H1 (cell line): ENCODE data around the gene ME3. TPM values are rescaled to one million over a fixed set of nuclear protein-coding genes. Genes with fewer than 3 reads are reported as not detected.

Source experiments
- CTCF ChIA-PET: fragments of 300-600 bp; sonication (Branson Sonifier 250); formaldehyde crosslinking; loops from one replicate; lab custom pipeline; 2021; ENCODE audit not compliant: partially characterized antibody; lab: Charles Lee
- POLR2A ChIA-PET: fragments of 300-600 bp; sonication (Branson Sonifier 250); formaldehyde crosslinking; loops from one replicate; lab custom pipeline; 2021; ENCODE audit warnings: inconsistent platforms; ENCODE audit not compliant: partially characterized antibody; lab: Charles Lee
- DNase-seq, 2 experiments: peaks; one replicate each; pipeline versions ENCODE4 v3.0.0 to v3.0.0-alpha.2; 2010 to 2022; ENCODE audit warnings: low spot score in 2 of 2, low read depth in 1 of 2, mixed read lengths in 1 of 2
- FAIRE-seq: peaks from 2 replicates; lab custom pipeline; 2011; peaks lifted over from hg19 to GRCh38; lab: Jason Lieb, UNC
- H2AFZ ChIP-seq: 2 replicates; pipeline ENCODE4 v1.8.1; 2012; ENCODE audit warnings: low read length, inconsistent platforms
- H2AK5ac ChIP-seq: 2 replicates; pipeline ENCODE4 v1.6.1; 2013; ENCODE audit warnings: low read depth, low read length
- H2BK120ac ChIP-seq: replicated peaks from 2 replicates; pipeline ENCODE3; 2013; ENCODE audit warnings: low read depth, low read length, inconsistent platforms
- H2BK12ac ChIP-seq: 2 replicates; pipeline ENCODE4 v1.6.1; 2013; ENCODE audit warnings: low read depth, low read length
- H2BK15ac ChIP-seq: 2 replicates; pipeline ENCODE4 v1.6.1; 2013; ENCODE audit warnings: low read length
- H2BK20ac ChIP-seq: 2 replicates; pipeline ENCODE4 v1.6.1; 2013; ENCODE audit warnings: low read length
- H2BK5ac ChIP-seq: 2 replicates; pipeline ENCODE4 v1.6.1; 2013; ENCODE audit warnings: low read depth, low read length
- H3K14ac ChIP-seq: 2 replicates; pipeline ENCODE4 v1.6.1; 2013; ENCODE audit warnings: inconsistent platforms; ENCODE audit not compliant: insufficient read length
- H3K18ac ChIP-seq: 2 replicates; pipeline ENCODE4 v1.6.1; 2013; ENCODE audit warnings: low read length; ENCODE audit errors: extremely low read depth
- H3K23ac ChIP-seq: 2 replicates; pipeline ENCODE4 v1.6.1; 2013; ENCODE audit warnings: inconsistent platforms; ENCODE audit not compliant: insufficient read length
- H3K23me2 ChIP-seq: 2 replicates; pipeline ENCODE4 v1.6.1; 2013; ENCODE audit warnings: low read depth, low read length
- H3K27ac ChIP-seq: 2 replicates; pipeline ENCODE4 v1.6.1; 2011; ENCODE audit warnings: low read depth, low read length, inconsistent platforms
- H3K27me3 ChIP-seq, 4 experiments: replicated peaks in 1 of 4; 1 replicate in 1 of 4; 2 replicates in 3 of 4; pipeline versions ENCODE4 v1.6.1 to v1.8.1; 2011 to 2013; ENCODE audit warnings: low read length in 3 of 4, mild to moderate bottlenecking in 3 of 4, inconsistent platforms in 2 of 4, mixed read lengths in 2 of 4, moderate library complexity in 1 of 4; ENCODE audit not compliant: control insufficient read depth in 3 of 4, insufficient read depth in 3 of 4; ENCODE audit errors: extremely low read depth in 1 of 4
- H3K36me3 ChIP-seq, 4 experiments: 2 replicates each; pipeline versions ENCODE4 v1.6.1 to v1.8.1; 2011 to 2013; ENCODE audit warnings: mild to moderate bottlenecking in 4 of 4, low read length in 3 of 4, moderate library complexity in 2 of 4, control low read depth in 1 of 4, inconsistent platforms in 1 of 4; ENCODE audit not compliant: insufficient read depth in 4 of 4, control insufficient read depth in 2 of 4
- H3K4ac ChIP-seq: replicated peaks from 2 replicates; pipeline ENCODE3; 2013; ENCODE audit warnings: low read length, low read depth, mixed read lengths, inconsistent platforms; ENCODE audit not compliant: insufficient read length
- H3K4me1 ChIP-seq, 4 experiments: replicated peaks in 1 of 4; 1 replicate in 1 of 4; 2 replicates in 3 of 4; pipeline versions ENCODE4 v1.6.1 to v1.8.1; 2011 to 2013; ENCODE audit warnings: low read length in 3 of 4, inconsistent platforms in 2 of 4, mixed read lengths in 1 of 4; ENCODE audit not compliant: insufficient read depth in 4 of 4, control insufficient read depth in 3 of 4
- H3K4me2 ChIP-seq, 2 experiments: 2 replicates each; pipeline versions ENCODE4 v1.6.1 to v1.8.1; 2011 to 2013; ENCODE audit warnings: low read depth in 2 of 2, low read length in 2 of 2, control low read depth in 1 of 2, inconsistent platforms in 1 of 2, mild to moderate bottlenecking in 1 of 2; ENCODE audit not compliant: insufficient read depth in 1 of 2
- H3K4me3 ChIP-seq, 4 experiments: fragments of 200-600, 300-600 bp in 1 of 4; sonication (generic), shearing (Covaris generic), sonication (Bioruptor Twin) in 1 of 4; 2 replicates each; pipeline versions ENCODE4 v1.5.1 to v1.8.1; 2011 to 2016; ENCODE audit warnings: low read length in 4 of 4, low read depth in 3 of 4, control low read depth in 2 of 4, inconsistent platforms in 2 of 4, mild to moderate bottlenecking in 2 of 4, mixed read lengths in 1 of 4, moderate library complexity in 1 of 4; ENCODE audit not compliant: insufficient read depth in 2 of 4; ENCODE audit errors: extremely low read depth in 1 of 4
- H3K56ac ChIP-seq: replicated peaks from 2 replicates; pipeline ENCODE3; 2013; ENCODE audit warnings: low read depth, mild to moderate bottlenecking, mixed read lengths, low read length, inconsistent platforms; ENCODE audit not compliant: insufficient read length
- H3K79me1 ChIP-seq: 2 replicates; pipeline ENCODE4 v1.6.1; 2013; ENCODE audit warnings: low read depth, low read length, control low read depth
- H3K79me2 ChIP-seq, 2 experiments: 2 replicates each; pipeline versions ENCODE4 v1.6.1 to v1.8.1; 2012 to 2013; ENCODE audit warnings: low read length in 2 of 2, mild to moderate bottlenecking in 2 of 2, inconsistent platforms in 1 of 2; ENCODE audit not compliant: insufficient read depth in 2 of 2, control insufficient read depth in 1 of 2
- H3K9ac ChIP-seq, 4 experiments: replicated peaks in 1 of 4; 1 replicate in 1 of 4; 2 replicates in 3 of 4; pipeline versions ENCODE4 v1.6.1 to v1.8.1; 2011 to 2013; ENCODE audit warnings: low read depth in 3 of 4, low read length in 3 of 4, control low read depth in 2 of 4, mild to moderate bottlenecking in 2 of 4, moderate library complexity in 2 of 4, inconsistent platforms in 1 of 4; ENCODE audit errors: extremely low read depth in 1 of 4
- H3K9me3 ChIP-seq, 2 experiments: 2 replicates each; pipeline versions ENCODE4 v1.6.1 to v1.8.1; 2012 to 2013; ENCODE audit warnings: mild to moderate bottlenecking in 2 of 2, moderate library complexity in 2 of 2, control low read depth in 1 of 2, inconsistent platforms in 1 of 2, low read depth in 1 of 2, low read length in 1 of 2, mixed read lengths in 1 of 2; ENCODE audit not compliant: insufficient read depth in 2 of 2
- H4K20me1 ChIP-seq, 2 experiments: replicated peaks in 1 of 2; 2 replicates each; pipeline versions ENCODE3 to v1.8.1; 2011 to 2013; ENCODE audit warnings: inconsistent platforms in 2 of 2, low read length in 2 of 2, mild to moderate bottlenecking in 1 of 2; ENCODE audit not compliant: insufficient read depth in 2 of 2, control insufficient read depth in 1 of 2
- H4K5ac ChIP-seq: 2 replicates; pipeline ENCODE4 v1.6.1; 2013; ENCODE audit warnings: low read length, low read depth, mixed read lengths, inconsistent platforms; ENCODE audit not compliant: insufficient read length
- H4K8ac ChIP-seq: 2 replicates; pipeline ENCODE4 v1.8.0; 2013; ENCODE audit warnings: mild to moderate bottlenecking, moderate library complexity, low read length, inconsistent platforms; ENCODE audit not compliant: insufficient read depth; ENCODE audit errors: extremely low read depth
- H4K91ac ChIP-seq: replicated peaks from 2 replicates; pipeline ENCODE3; 2013; ENCODE audit warnings: low read length, mixed read lengths, inconsistent platforms; ENCODE audit not compliant: insufficient read length
- MAFK ChIP-seq: IDR thresholded peaks from 2 replicates; pipeline ENCODE4 v1.6.1; 2012; ENCODE audit warnings: low read depth, mild to moderate bottlenecking, improper control_type of control experiment, low read length
- RNF2 ChIP-seq: fragments of 200-900, 300-1000 bp; sonication (generic); IDR thresholded peaks from 2 replicates; pipeline ENCODE4 v1.7.1; 2016; ENCODE audit warnings: borderline replicate concordance, low read depth, mild to moderate bottlenecking, antibody characterized with exemption, low read length; ENCODE audit not compliant: poor library complexity, severe bottlenecking; ENCODE audit errors: missing control alignments
- WGBS, 2 experiments: shearing (Covaris generic) in 1 of 2; methylation state at CpG; one replicate each; pipeline versions ENCODE4 v1.1.6 to v1.1.7; 2013 to 2015; ENCODE audit warnings: low lambda C conversion rate in 2 of 2, mixed read lengths in 2 of 2, inconsistent platforms in 1 of 2, low coverage in 1 of 2, missing lambda C conversion rate in 1 of 2; ENCODE audit not compliant: insufficient replicate concordance in 2 of 2, insufficient coverage in 1 of 2, insufficient read length in 1 of 2; ENCODE audit errors: extremely low coverage in 1 of 2, missing lambda C conversion rate in 1 of 2; 5-methylcytosine and 5-hydroxymethylcytosine counted together
- polyA plus RNA-seq, 7 experiments: library from polyadenylated mRNA; depleted of rRNA in 3 of 7; stranded (reverse) in 5 of 7; unstranded in 2 of 7; fragments of >200 nt in 5 of 7; fragments of 200-250 nt in 2 of 7; gene quantifications; 1 replicate in 5 of 7; 2 replicates in 1 of 7; 4 replicates in 1 of 7; pipeline versions ENCODE4 v1.2.1 to v1.2.3, GENCODE V29; 2011 to 2013; ENCODE audit warnings: missing spikeins in 2 of 7, mixed read lengths in 2 of 7
- total RNA-seq: library from RNA; stranded (reverse); fragmentation: NEBNext Ultra II Directional; extraction: Animal tissue kit (Norgen Biotek cat#: 25700); gene quantifications from 2 replicates; pipeline ENCODE4 v1.2.1, GENCODE V29; 2021

Gene ME3
- total and polyA plus RNA-seq, 2 of the 8 experiments (the other 6 are each of a cell fraction or from before 2014, with no cell fraction given), result 1.5 to 2.8 TPM

- ChIA-PET POLR2A (interaction anchor here (0.8 kb wide), 1 partner anchor 900 kb away, joined by 3 read pairs; no protein-coding TSS in a partner anchor), CTCF (interaction anchor here (1.2 to 2.2 kb wide), 4 partner anchors 10 to 149 kb away, joined by 3 to 7 read pairs (median 4); no protein-coding TSS in a partner anchor)
- no peak overlapping the region for H3K4ac ChIP-seq
- H3K4me1 ChIP-seq, result no peaks in the 10 kb centered on the region
- no peak overlapping the region for H3K18ac ChIP-seq
- H3K9ac ChIP-seq, result no peak overlapping the region
- H3K36me3 ChIP-seq, result no peaks in the 10 kb centered on the region
- H3K4me3 ChIP-seq, result no peak overlapping the region
- no peak overlapping the region for H2BK12ac ChIP-seq
- no peak overlapping the region for H3K14ac ChIP-seq
- no peak overlapping the region for H4K5ac ChIP-seq
- WGBS, 2 experiments, result 87% methylated on average over 1 of the region's 1 CpG; no CpG with 5 or more reads in 1 of the 2 experiments
- H3K56ac ChIP-seq, result no peak overlapping the region
- H2BK5ac ChIP-seq, result no peak overlapping the region
- no peaks in the 10 kb centered on the region for H3K27me3 ChIP-seq
- H3K23me2 ChIP-seq, result no peaks in the 10 kb centered on the region
- no peak overlapping the region for H4K8ac ChIP-seq
- no peak for FAIRE-seq
- H3K9me3 ChIP-seq, result no peaks in the 10 kb centered on the region
- no peaks in the 10 kb centered on the region for H3K79me1 ChIP-seq
- H3K23ac ChIP-seq, result no peak overlapping the region
- TF ChIP-seq MAFK (no peak), RNF2 (no peak)
- H2AK5ac ChIP-seq, result no peak overlapping the region
- no peak overlapping the region for H2BK15ac ChIP-seq
- H3K27ac ChIP-seq, result no peak overlapping the region
- DNase-seq, result no peak
- H2AFZ ChIP-seq, result no peak overlapping the region
- H2BK20ac ChIP-seq, result no peak overlapping the region
- no peaks in the 10 kb centered on the region for H4K20me1 ChIP-seq
- H2BK120ac ChIP-seq, result no peak overlapping the region
- H3K79me2 ChIP-seq, result no peaks in the 10 kb centered on the region
- H3K4me2 ChIP-seq, result no peak overlapping the region
- no peak overlapping the region for H4K91ac ChIP-seq
These were observed 33.3 kb downstream of the ME3 start for GRCh38 chr11:86639137-86639536.
